Choroid plexus epithelial cell (primary cell): Measurements from ENCODE around the gene PTHLH.

Source experiments
- DNase-seq: peaks from one replicate; pipeline ENCODE4 v3.0.0-alpha.2; 2010; ENCODE audit warnings: low read depth
- H3K4me3 ChIP-seq: 2 replicates; pipeline ENCODE4 v1.5.1; 2011; ENCODE audit warnings: low read depth, mild to moderate bottlenecking, control low read depth, low read length, moderate library complexity
- CTCF ChIP-seq: conservative IDR thresholded peaks from 2 replicates; pipeline ENCODE4 v1.5.1; 2011; ENCODE audit warnings: low read depth, mild to moderate bottlenecking, control low read depth, inconsistent platforms, low read length, moderate library complexity

Gene PTHLH

GRCh38 chr12:27972721-27973120 is at the start of gene PTHLH:
Gene PTHLH, minus strand, starts transcription at chr12:27972733. Its CDS starts 3,239 bp downstream, at chr12:27969494.
- TF ChIP-seq CTCF, result no peak
- DNase-seq, result no peak
- H3K4me3 ChIP-seq, result no peak within 1 kb of the TSS

- DNase-seq, result no peak
- no peak overlapping the region for H3K4me3 ChIP-seq
- TF ChIP-seq CTCF, result no peak
Measured at GRCh38 chr12:28021704-28022103, 49.2 kb upstream of the PTHLH start.

GRCh38 chr12:28017873-28018255 is 45.3 kb upstream of the PTHLH start:
- H3K4me3 ChIP-seq, result no peak overlapping the region
- TF ChIP-seq CTCF, result no peak
- no peak for DNase-seq

GRCh38 chr12:28017126-28017872 is 44.8 kb upstream of the PTHLH start:
- no peak for TF ChIP-seq CTCF
- no peak for DNase-seq
- H3K4me3 ChIP-seq, result no peak overlapping the region

- no peak for DNase-seq
- H3K4me3 ChIP-seq, result no peak overlapping the region
- no peak for TF ChIP-seq CTCF
Measured at GRCh38 chr12:28015165-28015564, 42.6 kb upstream of the PTHLH start.

GRCh38 chr12:28014196-28014595 is 41.7 kb upstream of the PTHLH start:
- no peak overlapping the region for H3K4me3 ChIP-seq
- DNase-seq, result no peak
- no peak for TF ChIP-seq CTCF

GRCh38 chr12:28012333-28012918 is 39.9 kb upstream of the PTHLH start:
- TF ChIP-seq CTCF, result no peak
- no peak overlapping the region for H3K4me3 ChIP-seq
- DNase-seq, result no peak
